Caco-2 (cell line): ENCODE data around the gene LEMD1. TPM values are rescaled to one million over a fixed set of nuclear protein-coding genes. Genes with fewer than 3 reads are reported as not detected.

Source experiments
- BruUV-seq: library from RNA; stranded (reverse); fragments of 400-500 nt; replicated peaks from 2 replicates; lab custom pipeline; 2021; lab: Mats Ljungman, UMichigan
- CTCF ChIA-PET: fragments of 300-600 bp; sonication (Branson Sonifier 250); formaldehyde crosslinking; loops from one replicate; lab custom pipeline; 2022; ENCODE audit warnings: antibody characterized with exemption; lab: Charles Lee
- POLR2A ChIA-PET: fragments of 300-600 bp; sonication (Branson Sonifier 250); formaldehyde crosslinking; loops from one replicate; lab custom pipeline; 2022; ENCODE audit warnings: antibody characterized with exemption; lab: Charles Lee
- DNase-seq, 2 experiments: peaks; one replicate each; pipeline versions ENCODE4 v3.0.0 to v3.0.0-alpha.2; 2020 to 2022
- H3K27me3 ChIP-seq: replicated peaks from 2 replicates; pipeline ENCODE4 v1.6.0; 2011; ENCODE audit warnings: low read length; ENCODE audit not compliant: control insufficient read depth, insufficient read depth
- H3K36me3 ChIP-seq: 2 replicates; pipeline ENCODE4 v1.5.1; 2011; ENCODE audit warnings: low read length; ENCODE audit not compliant: control insufficient read depth, insufficient read depth
- H3K4me1 ChIP-seq: fragments of 250-450 bp; sonication (Bioruptor Pico); 2 replicates; pipeline ENCODE4 v1.5.1; 2020; ENCODE audit warnings: mild to moderate bottlenecking
- H3K4me3 ChIP-seq: 2 replicates; pipeline ENCODE4 v1.5.1; 2011; ENCODE audit warnings: low read depth, mild to moderate bottlenecking, control low read depth, low read length
- H3K9me3 ChIP-seq: fragments of 250-450 bp; sonication (Bioruptor Pico); 2 replicates; pipeline ENCODE4 v1.5.1; 2020; ENCODE audit warnings: mild to moderate bottlenecking, moderate library complexity
- H3K27ac Mint-ChIP-seq: one replicate; pipeline ENCODE4 v1.8.0; 2022; ENCODE audit warnings: mixed read lengths; ENCODE audit not compliant: unreplicated experiment
- H3K27me3 Mint-ChIP-seq: one replicate; pipeline ENCODE4 v1.8.0; 2022; ENCODE audit warnings: mixed read lengths; ENCODE audit not compliant: insufficient read depth, unreplicated experiment
- H3K36me3 Mint-ChIP-seq: one replicate; pipeline ENCODE4 v1.8.0; 2022; ENCODE audit warnings: mild to moderate bottlenecking, mixed read lengths; ENCODE audit not compliant: insufficient read depth, unreplicated experiment
- H3K4me1 Mint-ChIP-seq: one replicate; pipeline ENCODE4 v1.8.0; 2022; ENCODE audit warnings: low read depth, mixed read lengths; ENCODE audit not compliant: unreplicated experiment
- H3K4me3 Mint-ChIP-seq: one replicate; pipeline ENCODE4 v1.8.0; 2022; ENCODE audit warnings: mild to moderate bottlenecking, moderate library complexity, mixed read lengths; ENCODE audit not compliant: unreplicated experiment
- H3K9me3 Mint-ChIP-seq: one replicate; pipeline ENCODE4 v1.8.0; 2022; ENCODE audit warnings: mixed read lengths; ENCODE audit not compliant: unreplicated experiment
- intact Hi-C: fragments of 100-400 bp; cut with micrococcal nuclease; formaldehyde crosslinking; loops from one replicate; pipeline ENCODE4 v1.10.0; 2022; ENCODE audit not compliant: unreplicated experiment
- total RNA-seq: library from RNA; stranded (reverse); gene quantifications from 2 replicates; pipeline ENCODE4 v1.2.3, GENCODE V29; 2022
- TF ChIP-seq, protein P1 (sequence below), 2 experiments: fragments of 200-600 bp in 1 of 2; IDR thresholded peaks; 1 replicate in 1 of 2; 2 replicates in 1 of 2; pipeline versions ENCODE4 v1.5.1 to v1.8.0; 2011 to 2022; ENCODE audit warnings: antibody characterized with exemption in 1 of 2, control low read depth in 1 of 2, inconsistent platforms in 1 of 2, low read depth in 1 of 2, low read length in 1 of 2, mild to moderate bottlenecking in 1 of 2, moderate library complexity in 1 of 2; ENCODE audit not compliant: insufficient read depth in 1 of 2, severe bottlenecking in 1 of 2, unreplicated experiment in 1 of 2

Gene LEMD1
- total RNA-seq, 1 experiment from 2014 or later: not detected

GRCh38 chr1:205420938-205421337 is 918 bp downstream of the LEMD1 start:
- Mint-ChIP-seq H3K36me3 (no peaks in the 10 kb centered on the region), H3K27me3 (peaks cover 17% of the 10 kb centered on the region), H3K9me3 (no peaks in the 10 kb centered on the region), H3K4me3 (no peak overlapping the region), H3K27ac (no peak overlapping the region), H3K4me1 (no peaks in the 10 kb centered on the region)
- Histone ChIP-seq H3K4me1 (no peaks in the 10 kb centered on the region), H3K4me3 (no peak overlapping the region), H3K9me3 (no peaks in the 10 kb centered on the region), H3K36me3 (no peaks in the 10 kb centered on the region), H3K27me3 (no peaks in the 10 kb centered on the region; the same call in 1 of the 2 replicates)
- TF ChIP-seq, protein P1, sequence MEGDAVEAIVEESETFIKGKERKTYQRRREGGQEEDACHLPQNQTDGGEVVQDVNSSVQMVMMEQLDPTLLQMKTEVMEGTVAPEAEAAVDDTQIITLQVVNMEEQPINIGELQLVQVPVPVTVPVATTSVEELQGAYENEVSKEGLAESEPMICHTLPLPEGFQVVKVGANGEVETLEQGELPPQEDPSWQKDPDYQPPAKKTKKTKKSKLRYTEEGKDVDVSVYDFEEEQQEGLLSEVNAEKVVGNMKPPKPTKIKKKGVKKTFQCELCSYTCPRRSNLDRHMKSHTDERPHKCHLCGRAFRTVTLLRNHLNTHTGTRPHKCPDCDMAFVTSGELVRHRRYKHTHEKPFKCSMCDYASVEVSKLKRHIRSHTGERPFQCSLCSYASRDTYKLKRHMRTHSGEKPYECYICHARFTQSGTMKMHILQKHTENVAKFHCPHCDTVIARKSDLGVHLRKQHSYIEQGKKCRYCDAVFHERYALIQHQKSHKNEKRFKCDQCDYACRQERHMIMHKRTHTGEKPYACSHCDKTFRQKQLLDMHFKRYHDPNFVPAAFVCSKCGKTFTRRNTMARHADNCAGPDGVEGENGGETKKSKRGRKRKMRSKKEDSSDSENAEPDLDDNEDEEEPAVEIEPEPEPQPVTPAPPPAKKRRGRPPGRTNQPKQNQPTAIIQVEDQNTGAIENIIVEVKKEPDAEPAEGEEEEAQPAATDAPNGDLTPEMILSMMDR (IDR thresholded peaks at IDR 0.05; ENCODE audit: insufficient read depth in 1 of 2, low read depth in 1 of 2, low read length in 1 of 2, severe bottlenecking in 1 of 2, unreplicated experiment in 1 of 2): no peak
- intact Hi-C loops: no loop called here
- CTCF ChIA-PET: interaction anchor here (0.7 kb wide), 1 partner anchor 103 kb away, joined by 4 read pairs; no protein-coding TSS in a partner anchor
- BruUV-seq: no TSS peak
- no peak for DNase-seq
- POLR2A ChIA-PET: no interaction called here

DNA sequence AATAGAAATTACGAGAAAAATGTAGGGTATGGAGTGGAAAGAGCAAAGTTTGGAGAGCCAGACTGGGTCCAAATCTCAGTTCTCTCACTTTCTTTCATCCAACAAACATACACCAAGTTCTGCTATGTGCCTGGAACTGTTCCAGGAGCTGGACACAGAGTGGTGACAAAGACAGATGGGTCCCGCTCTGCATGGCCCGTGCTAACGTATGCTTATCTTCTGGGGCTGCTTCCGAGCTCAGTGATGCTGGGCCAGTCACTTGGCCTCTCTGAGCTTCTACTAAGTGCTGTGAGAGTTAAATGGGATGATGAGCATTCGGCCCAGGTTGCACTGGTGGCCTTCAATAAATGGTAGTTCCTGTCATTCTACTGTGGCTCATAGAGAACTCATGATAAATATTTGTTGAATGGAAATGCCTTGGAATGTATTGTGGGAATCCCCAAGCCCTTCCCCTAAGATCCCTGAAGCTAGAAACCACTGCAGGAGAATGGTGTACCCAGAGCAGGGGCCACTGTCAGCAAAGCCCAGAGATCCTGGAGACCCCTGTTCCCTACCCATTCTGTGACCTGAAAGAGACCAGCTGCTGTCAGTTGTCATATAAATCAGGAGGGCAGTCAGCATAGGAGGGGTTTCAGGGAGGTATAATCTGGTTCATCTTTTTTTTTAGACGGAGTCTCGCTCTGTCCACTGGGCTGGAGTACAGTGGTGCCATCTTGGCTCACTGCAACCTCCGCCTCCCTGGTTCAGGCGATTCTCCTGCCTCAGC is 3.8 kb downstream of the LEMD1 start:
- DNase-seq: no peak
- TF ChIP-seq, protein P1 (IDR thresholded peaks at IDR 0.05; ENCODE audit: insufficient read depth in 1 of 2, low read depth in 1 of 2, low read length in 1 of 2, severe bottlenecking in 1 of 2, unreplicated experiment in 1 of 2): no peak
- H3K27me3 Mint-ChIP-seq: peaks cover 17% of the 10 kb centered on the region
- H3K4me1 Mint-ChIP-seq: no peaks in the 10 kb centered on the region
- H3K27ac Mint-ChIP-seq: no peak overlapping the region
- no peak overlapping the region for H3K4me3 Mint-ChIP-seq
- H3K4me3 ChIP-seq: no peak overlapping the region
- no TSS peak for BruUV-seq
- H3K9me3 ChIP-seq: no peaks in the 10 kb centered on the region
- CTCF ChIA-PET: interaction anchor here (0.6 to 1.9 kb wide), 2 partner anchors 67 to 154 kb away, joined by 4 to 9 read pairs; no protein-coding TSS in a partner anchor
- H3K9me3 Mint-ChIP-seq: no peaks in the 10 kb centered on the region
- intact Hi-C loops: no loop called here
- H3K4me1 ChIP-seq: no peaks in the 10 kb centered on the region
- no peaks in the 10 kb centered on the region for H3K36me3 Mint-ChIP-seq
- H3K27me3 ChIP-seq: no peaks in the 10 kb centered on the region; the same call in 1 of the 2 replicates
- H3K36me3 ChIP-seq: no peaks in the 10 kb centered on the region
- POLR2A ChIA-PET: no interaction called here

- DNase-seq: no peak
- intact Hi-C loops: no loop called here
- no peak overlapping the region for H3K27ac Mint-ChIP-seq
- H3K36me3 ChIP-seq: no peaks in the 10 kb centered on the region
- no TSS peak for BruUV-seq
- ChIA-PET CTCF (interaction anchor here (1.0 to 1.1 kb wide), 2 partner anchors 69 to 108 kb away, joined by 4 read pairs; no protein-coding TSS in a partner anchor), POLR2A (no interaction called here)
- no peak overlapping the region for H3K4me3 Mint-ChIP-seq
- H3K9me3 ChIP-seq: no peaks in the 10 kb centered on the region
- H3K27me3 Mint-ChIP-seq: peaks cover 20% of the 10 kb centered on the region
- no peaks in the 10 kb centered on the region for H3K36me3 Mint-ChIP-seq
- no peak overlapping the region for H3K4me3 ChIP-seq
- no peaks in the 10 kb centered on the region for H3K9me3 Mint-ChIP-seq
- TF ChIP-seq, protein P1 (IDR thresholded peaks at IDR 0.05; ENCODE audit: insufficient read depth in 1 of 2, low read depth in 1 of 2, low read length in 1 of 2, severe bottlenecking in 1 of 2, unreplicated experiment in 1 of 2): no peak
- no peaks in the 10 kb centered on the region for H3K4me1 ChIP-seq
- no peaks in the 10 kb centered on the region for H3K4me1 Mint-ChIP-seq
- H3K27me3 ChIP-seq: no peaks in the 10 kb centered on the region; the same call in 1 of the 2 replicates
These were observed 5.5 kb downstream of the LEMD1 start for GRCh38 chr1:205416322-205416721.
